Suprapubic skin (tissue), 4 donors: ENCODE data around the gene SHF.

Source experiments
- POLR2A ChIP-seq, 2 donors: fragments of 450-650 bp; IDR thresholded peaks; one replicate each; pipeline ENCODE4 v1.6.1; 2017; ENCODE audit warnings: antibody characterized with exemption in 2 of 2, mild to moderate bottlenecking in 2 of 2, moderate library complexity in 2 of 2
- POLR2AphosphoS5 ChIP-seq, 3 donors: sonication (generic); formaldehyde crosslinking; IDR thresholded peaks; one replicate each; pipeline ENCODE4 v1.6.1; 2017; ENCODE audit warnings: antibody characterized with exemption in 3 of 3

DNA sequence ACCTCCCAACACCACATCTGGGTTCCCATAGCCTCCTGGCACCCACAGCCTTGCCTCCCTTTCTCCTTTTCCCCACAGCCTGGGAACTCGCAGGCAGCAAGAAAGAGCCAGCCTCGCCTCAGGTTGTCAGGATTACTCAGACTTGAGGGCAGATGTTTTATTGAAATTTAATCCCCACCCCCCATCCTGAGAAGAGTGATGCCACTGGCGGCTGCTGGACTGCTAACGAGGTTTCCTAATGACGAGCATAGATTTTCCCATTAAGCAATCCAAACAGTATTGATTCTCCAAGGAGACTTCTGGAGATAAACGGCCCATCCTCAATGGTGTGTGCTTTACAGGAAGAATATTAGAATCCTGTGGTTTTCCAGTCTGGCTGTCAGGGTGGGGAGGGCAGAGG, 13.7 kb downstream of the SHF start:
- TF ChIP-seq POLR2AphosphoS5 (IDR thresholded peaks at IDR 0.05) (no peak), POLR2A (IDR thresholded peaks at IDR 0.05) (no peak)
